Measurements from ENCODE around the gene DGCR8.

The DGCR8 gene

GRCh38 chr22:20147237-20147988 lies 67.4 kb downstream of the DGCR8 start:
- Histone ChIP-seq H3K9ac (ENCODE audit: low read length) (no peak overlapping the region), H3K4me3 (ENCODE audit: insufficient read depth, low read length, poor library complexity, severe bottlenecking) (no peak overlapping the region), H3K27ac (ENCODE audit: low read depth, low read length) (no peak overlapping the region), H3K4me2 (ENCODE audit: low read depth, low read length, poor library complexity, severe bottlenecking) (no peak overlapping the region), H3K9me3 (ENCODE audit: insufficient read depth, low read length) (no peaks in the 10 kb centered on the region), H3K36me3 (ENCODE audit: low read length) (no peaks in the 10 kb centered on the region), H4K20me1 (ENCODE audit: low read depth, low read length) (no peaks in the 10 kb centered on the region), H3K9me2 (replicated peaks; ENCODE audit: insufficient read depth, low read length) (no peaks in the 10 kb centered on the region), H3F3A (ENCODE audit: insufficient read depth) (no peaks in the 10 kb centered on the region), H3K79me2 (ENCODE audit: insufficient read depth, low read length) (no peaks in the 10 kb centered on the region), H2AFZ (ENCODE audit: low read depth, low read length, severe bottlenecking) (no peak overlapping the region), H3K27me3 (ENCODE audit: low read length) (no peaks in the 10 kb centered on the region)
- TF ChIP-seq CTCF (IDR thresholded peaks at IDR 0.05; ENCODE audit: insufficient read depth, low read length, poor library complexity, severe bottlenecking) (no peak), EZH2phosphoT487 (conservative IDR thresholded peaks at IDR 0.05; ENCODE audit: low read length) (no peak)

DNA sequence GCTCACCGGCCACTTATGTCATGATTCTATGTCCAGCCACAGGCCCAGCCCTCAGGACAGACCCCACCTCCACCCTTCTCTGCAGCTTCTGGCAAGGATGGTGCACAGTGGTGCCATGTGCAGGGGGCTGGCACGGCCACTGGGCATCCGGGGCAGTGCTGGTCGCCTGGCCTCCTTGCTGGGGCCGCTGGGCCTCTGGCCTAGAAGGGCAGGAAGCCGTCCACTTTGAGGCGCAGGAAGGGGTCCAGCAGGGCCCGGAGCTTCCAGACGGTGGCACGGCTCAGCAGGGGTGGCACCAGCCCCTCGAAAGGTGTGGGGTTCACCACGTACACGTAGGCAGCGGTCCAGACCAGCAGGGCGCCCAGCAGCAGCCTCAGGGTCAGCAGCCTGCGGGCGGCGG lies 68.4 kb downstream of the DGCR8 start:
- H3K27me3 ChIP-seq (ENCODE audit: low read length) = no peaks in the 10 kb centered on the region
- H3K79me2 ChIP-seq (ENCODE audit: insufficient read depth, low read length) = no peaks in the 10 kb centered on the region
- no peaks in the 10 kb centered on the region for H3K36me3 ChIP-seq (ENCODE audit: low read length)
- H3F3A ChIP-seq (ENCODE audit: insufficient read depth) = no peaks in the 10 kb centered on the region
- no peaks in the 10 kb centered on the region for H3K9me3 ChIP-seq (ENCODE audit: insufficient read depth, low read length)
- no peak overlapping the region for H2AFZ ChIP-seq (ENCODE audit: low read depth, low read length, severe bottlenecking)
- no peak for TF ChIP-seq EZH2phosphoT487 (conservative IDR thresholded peaks at IDR 0.05; ENCODE audit: low read length)
- TF ChIP-seq CTCF (IDR thresholded peaks at IDR 0.05; ENCODE audit: insufficient read depth, low read length, poor library complexity, severe bottlenecking) = no peak
- no peak overlapping the region for H3K27ac ChIP-seq (ENCODE audit: low read depth, low read length)
- H3K4me2 ChIP-seq (ENCODE audit: low read depth, low read length, poor library complexity, severe bottlenecking) = no peak overlapping the region
- no peaks in the 10 kb centered on the region for H3K9me2 ChIP-seq (replicated peaks; ENCODE audit: insufficient read depth, low read length)
- no peak overlapping the region for H3K9ac ChIP-seq (ENCODE audit: low read length)
- H4K20me1 ChIP-seq (ENCODE audit: low read depth, low read length) = no peaks in the 10 kb centered on the region
- H3K4me3 ChIP-seq (ENCODE audit: insufficient read depth, low read length, poor library complexity, severe bottlenecking) = no peak overlapping the region

- Histone ChIP-seq H3K9me3 (ENCODE audit: insufficient read depth, low read length) (no peaks in the 10 kb centered on the region), H4K20me1 (ENCODE audit: low read depth, low read length) (no peaks in the 10 kb centered on the region), H3K4me2 (ENCODE audit: low read depth, low read length, poor library complexity, severe bottlenecking) (no peak overlapping the region), H3K4me3 (ENCODE audit: insufficient read depth, low read length, poor library complexity, severe bottlenecking) (no peak overlapping the region), H3K27ac (ENCODE audit: low read depth, low read length) (no peak overlapping the region), H2AFZ (ENCODE audit: low read depth, low read length, severe bottlenecking) (no peak overlapping the region), H3F3A (ENCODE audit: insufficient read depth) (no peaks in the 10 kb centered on the region), H3K9ac (ENCODE audit: low read length) (no peak overlapping the region), H3K27me3 (ENCODE audit: low read length) (no peaks in the 10 kb centered on the region), H3K9me2 (replicated peaks; ENCODE audit: insufficient read depth, low read length) (no peaks in the 10 kb centered on the region), H3K36me3 (ENCODE audit: low read length) (no peaks in the 10 kb centered on the region), H3K79me2 (ENCODE audit: insufficient read depth, low read length) (no peaks in the 10 kb centered on the region)
- no peak for TF ChIP-seq EZH2phosphoT487 (conservative IDR thresholded peaks at IDR 0.05; ENCODE audit: low read length)
- no peak for TF ChIP-seq CTCF (IDR thresholded peaks at IDR 0.05; ENCODE audit: insufficient read depth, low read length, poor library complexity, severe bottlenecking)
Measured at GRCh38 chr22:20149257-20150250, 69.5 kb downstream of the DGCR8 start.

Data from SU-DHL-6 (cell line).